Activated naive CD4-positive, alpha-beta T cell treated with Interleukin-2 at 50 U/mL for 16 hours (primary cell): ENCODE measurements around the gene PPEF1.
"Not testable (repeated sequence)": the region's sequence is repeated elsewhere in the genome, so short reads cannot be mapped to it uniquely, and the experiment has no call there.

ENCODE experiments used
- DNase-seq: peaks from one replicate; pipeline ENCODE4 v3.0.0-alpha.2; 2020

PPEF1 gene

GRCh38 chrX:18702362-18703195 is 4.9 kb upstream of the PPEF1 start:
- DNase-seq: no peak

DNA sequence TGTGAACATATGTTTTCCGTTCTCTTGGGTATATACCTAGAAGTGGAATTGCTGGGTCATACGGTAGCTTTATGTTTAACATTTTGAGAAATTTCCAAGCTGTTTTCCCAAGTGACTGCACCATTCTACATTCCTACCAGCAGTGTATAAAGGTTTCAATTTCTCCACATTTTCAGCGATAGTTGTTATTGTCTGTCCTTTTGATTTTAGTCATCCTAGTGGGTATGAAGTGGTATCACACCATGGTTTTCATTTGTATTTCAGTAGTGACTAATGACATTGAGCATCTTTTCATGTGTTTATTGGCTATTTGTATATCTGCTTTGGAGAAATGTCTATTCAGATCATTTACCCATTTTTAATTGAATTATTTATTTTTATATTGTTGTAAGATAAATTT is 2.4 kb downstream of the PPEF1 start:
- no peak for DNase-seq

- DNase-seq: no peak
Observed at GRCh38 chrX:18714910-18715309, 7.5 kb downstream of the PPEF1 start.

GRCh38 chrX:18719852-18720251 is 12.4 kb downstream of the PPEF1 start:
- DNase-seq: no peak

- no peak for DNase-seq
Observed at GRCh38 chrX:18721683-18722499, 14.4 kb downstream of the PPEF1 start.

DNA sequence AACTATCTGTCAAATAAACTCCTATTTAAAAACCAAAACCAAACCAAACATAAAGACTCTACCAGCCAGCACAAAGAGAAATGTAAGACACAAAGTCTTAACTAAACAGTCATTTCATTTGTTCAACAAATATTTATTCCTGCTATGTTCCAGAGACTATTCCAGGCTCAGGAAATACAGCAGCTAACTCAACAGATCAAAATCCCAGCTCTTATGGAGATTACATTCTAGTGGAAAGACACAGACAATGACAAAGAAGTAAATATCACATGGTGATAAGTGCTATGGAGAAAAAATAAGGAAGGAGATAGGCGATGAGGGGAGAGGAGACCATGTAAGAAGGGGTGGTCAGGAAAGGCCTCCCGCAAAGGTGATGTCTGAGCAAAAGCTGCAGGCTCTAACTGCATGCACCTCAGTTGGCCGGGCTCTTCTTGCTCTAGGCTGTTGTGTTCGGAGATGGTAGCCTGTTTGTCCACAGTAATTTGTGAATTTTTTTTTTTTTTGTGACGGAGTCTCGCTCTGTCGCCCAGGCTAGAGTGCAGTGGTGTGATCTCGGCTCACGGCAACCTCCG is 15.1 kb downstream of the PPEF1 start:
- no peak for DNase-seq

GRCh38 chrX:18725310-18725943 is 18.0 kb downstream of the PPEF1 start:
- DNase-seq: no peak

- no peak for DNase-seq
Observed at GRCh38 chrX:18733287-18733686, 25.8 kb downstream of the PPEF1 start.

GRCh38 chrX:18739609-18740008 is 32.2 kb downstream of the PPEF1 start:
- not testable (repeated sequence) for DNase-seq

GRCh38 chrX:18748499-18748898 is 41.1 kb downstream of the PPEF1 start:
- DNase-seq: no peak

- DNase-seq: no peak
Observed at GRCh38 chrX:18753631-18754030, 46.2 kb downstream of the PPEF1 start.

GRCh38 chrX:18755651-18756050 is 48.2 kb downstream of the PPEF1 start:
- no peak for DNase-seq

- no peak for DNase-seq
Observed at GRCh38 chrX:18757956-18758932, 50.8 kb downstream of the PPEF1 start.

- DNase-seq: no peak
Observed at GRCh38 chrX:18761750-18762149, 54.3 kb downstream of the PPEF1 start.

GRCh38 chrX:18763106-18763505 is 55.7 kb downstream of the PPEF1 start:
- DNase-seq: not testable (repeated sequence)

- no peak for DNase-seq
Observed at GRCh38 chrX:18769364-18769763, 61.9 kb downstream of the PPEF1 start.

DNA sequence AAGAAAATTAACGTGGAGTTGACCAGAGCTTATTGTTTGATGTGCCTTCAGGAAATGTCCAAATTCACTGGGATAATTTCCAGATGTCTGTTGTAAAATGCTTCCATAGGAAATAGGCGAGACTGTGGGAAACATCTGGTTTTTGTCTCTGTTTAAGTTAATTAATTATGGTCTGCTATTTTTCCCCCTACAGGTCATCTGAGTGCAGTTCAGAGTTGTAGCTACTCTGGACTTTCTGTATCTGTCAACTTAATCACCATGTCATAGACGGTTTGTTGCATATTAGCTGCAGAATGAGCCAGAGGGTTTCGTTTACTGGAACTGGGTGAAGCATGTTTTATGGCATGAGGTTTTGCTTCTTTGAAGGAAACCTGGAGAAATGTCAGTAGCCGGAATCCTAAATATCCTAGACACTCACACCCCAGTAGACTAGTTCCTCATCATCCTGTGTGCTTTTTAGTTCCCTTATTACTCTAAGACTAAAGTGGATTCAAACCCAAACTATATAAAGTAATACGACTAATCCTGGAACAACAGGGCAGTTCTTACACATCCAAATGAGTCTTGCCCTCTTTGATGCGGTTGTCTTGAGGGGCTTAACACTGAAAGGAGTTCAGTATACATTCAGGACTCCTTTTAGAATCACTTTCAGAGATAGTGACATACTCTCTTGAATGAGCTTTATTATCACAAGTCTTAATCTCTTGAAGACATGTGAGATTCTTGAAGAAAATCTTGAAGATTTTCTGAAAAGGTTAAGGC is 62.5 kb downstream of the PPEF1 start:
- no peak for DNase-seq

GRCh38 chrX:18789916-18790315 is 82.5 kb downstream of the PPEF1 start:
- no peak for DNase-seq

GRCh38 chrX:18792828-18793227 is 85.4 kb downstream of the PPEF1 start:
- no peak for DNase-seq

GRCh38 chrX:18793601-18794089 is 86.2 kb downstream of the PPEF1 start:
- DNase-seq: no peak

GRCh38 chrX:18797141-18797540 is 89.7 kb downstream of the PPEF1 start:
- DNase-seq: no peak
